Measurements from ENCODE around the gene CCNL1.

GRCh38 chr3:157142315-157142714 lies 17.6 kb downstream of the CCNL1 start:
- no peak for TF ChIP-seq EZH2 (IDR thresholded peaks at IDR 0.05; ENCODE audit: borderline replicate concordance, low read depth, low read length, severe bottlenecking)
- TF ChIP-seq, protein P1, sequence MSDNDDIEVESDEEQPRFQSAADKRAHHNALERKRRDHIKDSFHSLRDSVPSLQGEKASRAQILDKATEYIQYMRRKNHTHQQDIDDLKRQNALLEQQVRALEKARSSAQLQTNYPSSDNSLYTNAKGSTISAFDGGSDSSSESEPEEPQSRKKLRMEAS (IDR thresholded peaks at IDR 0.05; ENCODE audit: insufficient read depth, insufficient read length) = no peak
- no peak for TF ChIP-seq CTCF (IDR thresholded peaks at IDR 0.05; ENCODE audit: extremely low read depth in 1 of 2, insufficient read depth in 1 of 2, low read depth in 1 of 2, low read length in 2 of 2)
- peak; percentile 25 for TF ChIP-seq POLR2A (IDR thresholded peaks at IDR 0.05; ENCODE audit: low read depth, low read length)

Data from endothelial cell of umbilical vein (primary cell).